Heart right ventricle (tissue), 16 donors: ENCODE data around the gene PRSS12. TPM values are rescaled to one million over a fixed set of nuclear protein-coding genes. Genes with fewer than 3 reads are reported as not detected.
"Not testable (repeated sequence)": the region's sequence is repeated elsewhere in the genome, so short reads cannot be mapped to it uniquely, and the experiment has no call there.

Experiments used
- ATAC-seq, 8 donors: fragments of 200-7000 bp; cut with Tn5 transposase; one replicate each; pipeline ENCODE4 v1.9.1; 2020; ENCODE audit warnings: mild to moderate bottlenecking in 8 of 8, moderate library complexity in 8 of 8, moderate number of reproducible peaks in 1 of 8
- DNase-seq, 2 donors: peaks; one replicate each; pipeline ENCODE4 v3.0.0-alpha.2; 2020
- H3K27ac ChIP-seq, 10 donors: fragments of 200-600 bp; sonication (generic) in 2 of 10; one replicate each; pipeline versions ENCODE4 v1.5.0 to v1.8.0; 2020 to 2022; ENCODE audit warnings: mild to moderate bottlenecking in 3 of 10
- H3K27me3 ChIP-seq, 7 donors: fragments of 200-600 bp; one replicate each; pipeline ENCODE4 v1.8.0; 2021 to 2022; ENCODE audit warnings: mild to moderate bottlenecking in 2 of 7
- H3K36me3 ChIP-seq, 9 donors: fragments of 200-600 bp; sonication (generic) in 1 of 9; one replicate each; pipeline versions ENCODE4 v1.5.0 to v1.8.0; 2020 to 2022; ENCODE audit warnings: mild to moderate bottlenecking in 2 of 9
- H3K4me1 ChIP-seq, 9 donors: fragments of 200-600 bp; sonication (generic) in 1 of 9; one replicate each; pipeline versions ENCODE4 v1.5.0 to v1.8.0; 2020 to 2022; ENCODE audit warnings: mild to moderate bottlenecking in 4 of 9
- H3K4me3 ChIP-seq, 10 donors: fragments of 200-600 bp; sonication (generic) in 2 of 10; one replicate each; pipeline versions ENCODE4 v1.5.0 to v1.8.0; 2020 to 2022; ENCODE audit warnings: mild to moderate bottlenecking in 7 of 10, moderate library complexity in 2 of 10
- H3K9me3 ChIP-seq, 11 donors: fragments of 200-600 bp in 10 of 11; sonication (generic) in 2 of 11; one replicate each; pipeline versions ENCODE4 v1.5.0 to v1.8.0; 2013 to 2022; ENCODE audit warnings: mild to moderate bottlenecking in 2 of 11, control low read depth in 1 of 11, moderate library complexity in 1 of 11
- CTCF ChIP-seq, 9 donors: fragments of 200-600 bp; sonication (generic) in 2 of 9; IDR thresholded peaks; one replicate each; pipeline versions ENCODE4 v1.5.0 to v1.8.0; 2021 to 2022; ENCODE audit warnings: antibody characterized with exemption in 9 of 9, mild to moderate bottlenecking in 5 of 9, moderate library complexity in 1 of 9
- WGBS, 2 donors: extraction: QIAGEN DNeasy Blood & Tissue Kit; methylation state at CpG; one replicate each; pipeline ENCODE4 v1.1.7; 2013; ENCODE audit warnings: inconsistent platforms in 1 of 2; 5-methylcytosine and 5-hydroxymethylcytosine counted together
- intact Hi-C, 10 donors: fragments of 100-400 bp; cut with DNase I; formaldehyde crosslinking; loops; one replicate each; pipeline versions ENCODE4 v1.11.1 to v1.14.2; 2022
- polyA plus RNA-seq, 2 donors: library from polyadenylated mRNA; stranded (reverse); fragments of 200-250 nt; gene quantifications; one replicate each; pipeline ENCODE4 v1.2.3, GENCODE V29; 2013
- total RNA-seq, 10 donors: library from RNA; stranded (reverse); fragmentation: NEBNext Ultra II Directional in 3 of 10; extraction: Animal tissue kit (Norgen Biotek cat#: 25700) in 3 of 10; gene quantifications; one replicate each; pipeline versions ENCODE4 v1.2.1 to v1.2.4, GENCODE V29; 2021 to 2023
- donor health status: Arrhythmogenic right ventricular cardiomyopathy.
- donor health status: ischemic (EF 13 %, LVEDD 7.1; RV severe dilation, severe dysfunction).
- donor health status: healthy with polysubstance abuse.
- donor health status: DM: no; HTN: yes; CAD: no.
- donor health status: DM: no; HTN: no; CAD: no.
- donor health status: ischemic (EF 25% LVEDD 6.9; RV normal size, moderate dysfunction).
- donor health status: ischemic (EF 25% LVEDD 5.7; RV mildly dilated, moderate dysfunction).
- donor health status: healthy.
- donor health status: DM: yes; HTN: yes; CAD: no.
- donor health status: Ischemic cardiomyopathy.
- donor health status: ischemic (EF 35%, LVEDD 5.7; RV mildly dilated, moderate dysfunction).
- donor health status: nonischemic (EF 11% LVEDD 7.7; RV severe dilation, severe dysfunction).
- donor health status: DM: yes; HTN: yes; CAD: no.
- donor health status: PGD.
- donor health status: ischemic (EF 29% LVEDD 5.4; RV normal size, mild dysfunction).
- donor health status: nonischemic (EF 23%, LVEDD 6.1; RV moderate dilation, normal function).

PRSS12 gene
- total and polyA plus RNA-seq, 12 donors, result 0.03 to 0.47 TPM; not detected in 10

DNA sequence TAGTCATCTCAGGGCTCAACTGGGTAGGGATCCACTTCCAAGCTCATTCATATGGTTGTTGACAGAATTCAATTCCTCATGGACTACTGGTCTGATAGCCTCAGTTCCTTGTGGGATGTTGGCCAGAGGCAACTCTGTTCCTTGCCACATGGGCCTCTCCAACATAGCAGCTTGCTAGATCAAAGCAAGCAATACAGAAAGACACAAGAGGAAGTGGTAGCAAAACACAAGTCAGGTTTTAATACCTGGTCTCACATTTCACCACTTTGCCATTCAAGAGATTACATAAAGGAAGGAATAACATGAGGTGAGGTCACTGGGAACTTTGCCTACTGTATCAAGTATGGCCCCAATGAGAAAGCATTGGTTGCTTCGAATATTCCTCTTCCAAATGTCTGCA lies 79.2 kb downstream of the PRSS12 start:
- peaks cover 0 to 8% (median 0%) of the 10 kb centered on the region in 9 donors for H3K4me1 ChIP-seq
- no peak overlapping the region for H3K4me3 ChIP-seq
- H3K9me3 ChIP-seq, result no peaks in the 10 kb centered on the region
- no peaks in the 10 kb centered on the region for H3K36me3 ChIP-seq
- DNase-seq (no peak), ATAC-seq (no peak)
- H3K27ac ChIP-seq, result no peak overlapping the region
- no peak for TF ChIP-seq CTCF (IDR thresholded peaks at IDR 0.05)
- intact Hi-C loops, result loop anchor here in 1 of 10 donors (10.0 kb wide), 1 partner anchor 411 kb away; the partner anchor contains the start of gene METTL14
- 78 to 86% methylated on average over 1 of the region's 1 CpG for WGBS, 2 donors
- H3K27me3 ChIP-seq, result peaks cover 0 to 13% (median 5%) of the 10 kb centered on the region in 7 donors

DNA sequence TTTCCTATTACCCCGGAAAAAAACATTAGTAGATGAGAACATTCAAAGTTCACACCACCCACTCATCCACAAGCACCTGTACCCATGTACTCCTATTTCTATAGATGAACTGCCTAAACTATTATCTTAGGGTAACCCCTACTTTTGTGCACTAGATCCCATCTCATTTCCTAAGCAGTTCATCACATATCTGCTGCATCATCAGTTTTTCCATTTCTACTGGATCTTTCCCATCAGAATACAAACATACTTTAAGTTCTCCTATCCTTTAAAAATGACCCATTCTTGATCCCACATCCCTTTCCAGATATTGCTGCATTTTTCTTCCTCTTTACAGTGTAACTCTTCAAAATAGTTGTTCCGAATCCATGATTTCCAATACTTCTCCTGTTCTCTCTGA lies 81.0 kb downstream of the PRSS12 start:
- ATAC-seq (no peak), DNase-seq (no peak)
- no peak overlapping the region for H3K27ac ChIP-seq
- H3K4me3 ChIP-seq, result no peak overlapping the region
- H3K27me3 ChIP-seq, result peaks cover 0 to 14% (median 7%) of the 10 kb centered on the region in 7 donors
- no peak for TF ChIP-seq CTCF (IDR thresholded peaks at IDR 0.05)
- no peaks in the 10 kb centered on the region for H3K36me3 ChIP-seq
- WGBS, 2 donors, result 86 to 90% methylated on average over 2 of the region's 2 CpGs
- no peaks in the 10 kb centered on the region for H3K4me1 ChIP-seq
- intact Hi-C loops, result loop anchor here in 1 of 10 donors (10.0 kb wide), 1 partner anchor 413 kb away; the partner anchor contains the start of gene METTL14
- H3K9me3 ChIP-seq, result no peaks in the 10 kb centered on the region

- H3K4me3 ChIP-seq, result no peak overlapping the region
- no peaks in the 10 kb centered on the region for H3K4me1 ChIP-seq
- no peak overlapping the region for H3K27ac ChIP-seq
- ATAC-seq (no peak), DNase-seq (no peak)
- peak in 8 of 9 donors; percentile 24 to 72 (median 58) for TF ChIP-seq CTCF (IDR thresholded peaks at IDR 0.05)
- 6 to 10% methylated on average over 2 of the region's 2 CpGs for WGBS, 2 donors
- no peaks in the 10 kb centered on the region for H3K36me3 ChIP-seq
- H3K9me3 ChIP-seq, result no peaks in the 10 kb centered on the region
- intact Hi-C loops, result loop anchor here in 1 of 10 donors (10.0 kb wide), 1 partner anchor 414 kb away; the partner anchor contains the start of gene METTL14
- peaks cover 0 to 18% (median 11%) of the 10 kb centered on the region in 7 donors for H3K27me3 ChIP-seq
Measured at GRCh38 chr4:118270492-118270891, 82.3 kb downstream of the PRSS12 start.

GRCh38 chr4:118268780-118269179 lies 84.0 kb downstream of the PRSS12 start:
- H3K27me3 ChIP-seq, result peaks cover 0 to 35% (median 22%) of the 10 kb centered on the region in 7 donors
- ATAC-seq (no peak), DNase-seq (no peak)
- intact Hi-C loops, result no loop called here
- no peak overlapping the region for H3K27ac ChIP-seq
- no peak for TF ChIP-seq CTCF (IDR thresholded peaks at IDR 0.05)
- H3K9me3 ChIP-seq, result no peaks in the 10 kb centered on the region
- no peaks in the 10 kb centered on the region for H3K4me1 ChIP-seq
- 69 to 76% methylated on average over 3 of the region's 3 CpGs for WGBS, 2 donors
- H3K36me3 ChIP-seq, result no peaks in the 10 kb centered on the region
- H3K4me3 ChIP-seq, result no peak overlapping the region

DNA sequence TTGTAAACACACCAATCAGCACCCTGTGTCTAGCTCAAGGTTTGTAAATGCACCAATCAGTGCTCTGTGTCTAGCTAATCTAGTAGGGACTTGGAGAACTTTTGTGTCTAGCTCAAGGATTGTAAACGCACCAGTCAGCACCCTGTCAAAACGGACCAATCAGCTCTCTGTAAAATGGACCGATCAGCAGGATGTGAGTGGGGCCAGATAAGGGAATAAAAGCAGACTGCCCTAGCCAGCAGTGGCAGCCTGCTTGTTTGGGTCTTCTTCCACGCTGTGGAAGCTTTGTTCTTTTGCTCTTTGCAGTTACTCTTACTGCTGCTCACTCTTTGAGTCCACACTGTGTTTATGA lies 86.7 kb downstream of the PRSS12 start:
- H3K4me1 ChIP-seq, DNase-seq, ATAC-seq, H3K4me3 ChIP-seq, intact Hi-C loops, H3K27ac ChIP-seq, H3K9me3 ChIP-seq, H3K36me3 ChIP-seq: not testable (repeated sequence)
- 76 to 84% methylated on average over 4 of the region's 4 CpGs for WGBS, 2 donors
- H3K27me3 ChIP-seq, result peaks cover 0 to 41% (median 23%) of the 10 kb centered on the region in 7 donors
